Activated CD4-positive, alpha-beta T cell treated with anti-CD3 and anti-CD28 coated beads for 4 hours (primary cell): ENCODE measurements around the gene TMEM235.

ENCODE experiments used
- DNase-seq, 2 donors: peaks; one replicate each; pipeline ENCODE4 v3.0.0-alpha.2; 2020

TMEM235 gene

GRCh38 chr17:78273813-78274212 is 42.4 kb downstream of the TMEM235 start:
- DNase-seq, result no peak

- DNase-seq, result no peak
These were observed 43.9 kb downstream of the TMEM235 start for GRCh38 chr17:78275355-78275754.

- DNase-seq, result no peak
These were observed 44.9 kb downstream of the TMEM235 start for GRCh38 chr17:78276098-78276887.

GRCh38 chr17:78278139-78278741 is 46.8 kb downstream of the TMEM235 start:
- DNase-seq, result no peak

- DNase-seq, result no peak
These were observed 48.0 kb downstream of the TMEM235 start for GRCh38 chr17:78279360-78279990.

- no peak for DNase-seq
These were observed 49.9 kb downstream of the TMEM235 start for GRCh38 chr17:78281249-78281845.

- DNase-seq, result no peak
These were observed 52.7 kb downstream of the TMEM235 start for GRCh38 chr17:78284146-78284545.

- no peak for DNase-seq
These were observed 57.6 kb downstream of the TMEM235 start for GRCh38 chr17:78289004-78289403.

- DNase-seq, result peak; percentile 75 to 78
These were observed 58.5 kb downstream of the TMEM235 start for GRCh38 chr17:78289802-78290363.
